Left ventricle myocardium inferior (tissue), 1 donor: ENCODE measurements around the gene DLX1. TPM values are rescaled to one million over a fixed set of nuclear protein-coding genes. Genes with fewer than 3 reads are reported as not detected.

Experiments
- DNase-seq: peaks from one replicate; pipeline ENCODE4 v3.0.0-alpha.2; 2020
- H3K27ac ChIP-seq: fragments of 200-600 bp; replicated peaks from 2 replicates; pipeline ENCODE4 v1.8.0; 2021
- H3K27me3 ChIP-seq: fragments of 200-600 bp; 2 replicates; pipeline ENCODE4 v1.8.0; 2021; ENCODE audit warnings: low read depth
- H3K36me3 ChIP-seq: fragments of 200-600 bp; 2 replicates; pipeline ENCODE4 v1.8.0; 2021
- H3K4me1 ChIP-seq: fragments of 200-600 bp; 2 replicates; pipeline ENCODE4 v1.8.0; 2021
- H3K4me3 ChIP-seq: fragments of 200-600 bp; 2 replicates; pipeline ENCODE4 v1.8.0; 2021; ENCODE audit warnings: mild to moderate bottlenecking, moderate library complexity
- H3K9me3 ChIP-seq: fragments of 200-600 bp; replicated peaks from 2 replicates; pipeline ENCODE4 v1.8.0; 2021
- intact Hi-C: fragments of 100-400 bp; cut with micrococcal nuclease; formaldehyde crosslinking; loops from one replicate; pipeline ENCODE4 v1.11.0; 2022
- total RNA-seq: library from RNA; stranded (reverse); fragmentation: NEBNext Ultra II Directional; extraction: Animal tissue kit (Norgen Biotek cat#: 25700); gene quantifications from one replicate; pipeline ENCODE4 v1.2.1, GENCODE V29; 2021
- TF ChIP-seq, protein P1 (sequence below): fragments of 200-600 bp; IDR thresholded peaks from 2 replicates; pipeline ENCODE4 v1.8.0; 2021; ENCODE audit warnings: antibody characterized with exemption, mild to moderate bottlenecking, borderline replicate concordance
- donor health status: DM: no; HTN: yes; CAD: no; lungs with severe emphysema.

DLX1 gene
- total RNA-seq, 1 donor from 2014 or later = not detected

DNA sequence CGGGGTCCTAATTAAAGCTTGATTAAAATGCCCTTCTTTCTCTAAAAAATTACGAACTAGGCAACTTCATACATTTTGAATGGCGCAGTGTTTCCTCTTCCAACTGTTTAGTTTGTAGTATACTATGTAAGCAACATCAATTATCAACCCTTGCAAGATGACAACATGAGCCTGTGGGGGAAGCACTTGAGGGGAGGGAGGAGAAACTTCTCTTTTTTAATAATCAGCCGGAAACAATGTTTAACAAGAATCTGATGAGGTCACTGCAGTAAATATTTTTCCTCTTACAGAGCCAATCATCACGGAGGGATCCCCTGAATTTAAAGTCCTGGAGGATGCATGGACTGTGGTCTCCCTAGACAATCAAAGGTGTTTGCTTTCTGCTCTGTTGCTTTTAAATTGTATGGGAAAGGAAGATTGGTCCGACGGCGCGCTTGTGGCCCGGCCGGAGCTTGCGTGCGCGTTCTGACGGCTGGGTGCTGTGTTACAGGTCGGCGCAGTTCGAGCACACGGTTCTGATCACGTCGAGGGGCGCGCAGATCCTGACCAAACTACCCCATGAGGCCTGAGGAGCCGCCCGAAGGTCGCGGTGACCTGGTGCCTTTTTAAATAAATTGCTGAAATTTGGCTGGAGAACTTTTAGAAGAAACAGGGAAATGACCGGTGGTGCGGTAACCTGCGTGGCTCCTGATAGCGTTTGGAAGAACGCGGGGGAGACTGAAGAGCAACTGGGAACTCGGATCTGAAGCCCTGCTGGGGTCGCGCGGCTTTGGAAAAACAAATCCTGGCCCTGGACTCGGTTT is 5.3 kb upstream of the DLX1 start:
- intact Hi-C loops = no loop called here
- DNase-seq = no peak

GRCh38 chr2:172080641-172081220 is 4.6 kb upstream of the DLX1 start:
- TF ChIP-seq, protein P1, sequence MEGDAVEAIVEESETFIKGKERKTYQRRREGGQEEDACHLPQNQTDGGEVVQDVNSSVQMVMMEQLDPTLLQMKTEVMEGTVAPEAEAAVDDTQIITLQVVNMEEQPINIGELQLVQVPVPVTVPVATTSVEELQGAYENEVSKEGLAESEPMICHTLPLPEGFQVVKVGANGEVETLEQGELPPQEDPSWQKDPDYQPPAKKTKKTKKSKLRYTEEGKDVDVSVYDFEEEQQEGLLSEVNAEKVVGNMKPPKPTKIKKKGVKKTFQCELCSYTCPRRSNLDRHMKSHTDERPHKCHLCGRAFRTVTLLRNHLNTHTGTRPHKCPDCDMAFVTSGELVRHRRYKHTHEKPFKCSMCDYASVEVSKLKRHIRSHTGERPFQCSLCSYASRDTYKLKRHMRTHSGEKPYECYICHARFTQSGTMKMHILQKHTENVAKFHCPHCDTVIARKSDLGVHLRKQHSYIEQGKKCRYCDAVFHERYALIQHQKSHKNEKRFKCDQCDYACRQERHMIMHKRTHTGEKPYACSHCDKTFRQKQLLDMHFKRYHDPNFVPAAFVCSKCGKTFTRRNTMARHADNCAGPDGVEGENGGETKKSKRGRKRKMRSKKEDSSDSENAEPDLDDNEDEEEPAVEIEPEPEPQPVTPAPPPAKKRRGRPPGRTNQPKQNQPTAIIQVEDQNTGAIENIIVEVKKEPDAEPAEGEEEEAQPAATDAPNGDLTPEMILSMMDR = no peak
- no peaks in the 10 kb centered on the region for H3K36me3 ChIP-seq
- no peak overlapping the region for H3K4me3 ChIP-seq
- no peak overlapping the region for H3K27ac ChIP-seq
- H3K27me3 ChIP-seq = peaks cover 81% of the 10 kb centered on the region
- intact Hi-C loops = no loop called here
- no peak for DNase-seq
- peaks cover 29% of the 10 kb centered on the region for H3K4me1 ChIP-seq
- no peaks in the 10 kb centered on the region for H3K9me3 ChIP-seq

More for the DNA sequence above, 5.3 kb upstream of the DLX1 start:
- H3K9me3 ChIP-seq = no peaks in the 10 kb centered on the region
- H3K36me3 ChIP-seq = no peaks in the 10 kb centered on the region
- peaks cover 22% of the 10 kb centered on the region for H3K4me1 ChIP-seq
- no peak overlapping the region for H3K4me3 ChIP-seq
- H3K27ac ChIP-seq = no peak overlapping the region
- peaks cover 77% of the 10 kb centered on the region for H3K27me3 ChIP-seq
- TF ChIP-seq, protein P1 = no peak

DNA sequence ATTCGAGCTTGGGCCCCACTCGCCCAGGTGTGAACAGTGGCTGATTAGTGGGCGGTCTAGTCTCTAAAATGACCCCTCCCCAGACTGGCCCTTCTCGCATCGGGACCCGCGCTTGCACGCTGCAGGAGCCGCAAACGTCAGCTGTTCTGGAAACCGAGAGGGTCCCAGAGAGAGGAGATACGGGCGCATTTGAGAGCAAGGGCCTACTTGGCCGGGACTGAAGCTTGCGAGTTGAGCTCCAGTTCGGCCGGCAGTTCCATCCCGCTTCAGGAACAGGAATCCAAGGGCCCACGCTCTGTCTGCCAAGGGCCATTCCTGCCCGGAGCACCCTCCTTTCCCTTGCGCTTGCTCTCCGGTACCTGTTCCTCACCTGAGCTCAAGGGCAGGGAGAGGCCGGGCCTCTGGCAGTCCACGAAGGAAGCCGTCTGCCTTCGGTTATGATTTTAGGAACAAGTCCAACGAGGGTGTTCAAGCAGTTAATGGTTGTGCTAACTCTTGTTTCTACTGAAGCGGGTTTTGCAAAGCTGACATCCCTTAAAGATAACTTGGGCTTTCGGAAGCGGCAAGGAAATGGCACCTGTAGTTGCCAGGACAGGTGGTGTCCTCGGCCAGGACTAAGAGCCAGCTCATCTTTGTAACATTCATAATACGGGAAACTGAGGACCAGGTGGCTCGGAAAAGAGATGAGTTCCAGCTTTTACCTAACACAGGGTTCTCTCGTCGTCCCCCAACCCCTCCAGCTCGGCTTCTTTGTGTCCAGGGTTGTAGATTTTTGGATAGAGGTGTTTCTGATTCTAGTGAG is 3.9 kb upstream of the DLX1 start:
- Histone ChIP-seq H3K9me3 (no peaks in the 10 kb centered on the region), H3K4me3 (no peak overlapping the region), H3K36me3 (no peaks in the 10 kb centered on the region), H3K27ac (no peak overlapping the region), H3K27me3 (peaks cover 86% of the 10 kb centered on the region), H3K4me1 (peaks cover 36% of the 10 kb centered on the region)
- intact Hi-C loops = no loop called here
- TF ChIP-seq, protein P1 = no peak
- no peak for DNase-seq

DNA sequence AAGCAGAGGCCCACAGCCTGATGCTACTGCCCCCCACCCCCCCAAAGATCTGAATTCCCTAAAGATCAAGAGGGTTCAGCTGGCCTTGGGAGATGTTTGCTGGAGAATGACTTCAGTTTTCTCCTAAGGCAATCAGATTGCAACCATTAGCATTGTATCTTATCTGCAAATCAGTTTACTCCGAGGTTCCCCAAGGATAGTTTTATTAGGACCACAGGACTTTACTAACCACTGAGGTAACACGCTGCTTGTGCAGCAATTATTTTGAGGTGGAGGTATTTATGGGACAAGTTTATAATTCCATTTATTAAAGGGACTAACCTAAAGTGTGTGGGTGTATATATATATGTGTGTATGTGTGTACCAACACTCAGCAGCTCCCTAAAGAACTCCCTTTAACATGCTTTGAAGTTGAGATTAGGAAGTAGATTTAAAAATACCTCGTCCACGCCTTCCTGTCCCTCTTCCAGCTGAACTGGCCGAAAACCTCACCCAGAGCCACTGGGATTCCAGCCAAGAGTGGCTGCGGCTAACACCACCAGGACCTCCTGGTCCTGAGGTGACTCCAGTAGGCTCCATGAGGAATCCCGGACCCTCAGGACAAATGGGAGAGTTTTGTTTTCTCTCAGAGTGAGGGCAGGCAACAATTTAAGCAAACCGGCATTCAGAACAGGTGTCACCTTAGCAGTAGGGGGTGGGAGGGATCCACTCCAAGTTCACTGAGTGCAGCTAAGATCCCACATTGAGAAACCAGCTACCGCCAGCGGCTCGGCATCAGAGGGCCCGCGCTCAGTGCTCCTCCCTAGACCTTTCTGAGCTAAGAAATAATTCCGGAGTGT is 3.0 kb upstream of the DLX1 start:
- no peak for DNase-seq
- Histone ChIP-seq H3K4me3 (no peak overlapping the region), H3K27me3 (peaks cover 95% of the 10 kb centered on the region), H3K27ac (no peak overlapping the region), H3K9me3 (no peaks in the 10 kb centered on the region), H3K4me1 (peaks cover 45% of the 10 kb centered on the region), H3K36me3 (no peaks in the 10 kb centered on the region)
- intact Hi-C loops = no loop called here
- TF ChIP-seq, protein P1 = no peak
